HFFc6 (cell line): Measurements from ENCODE around the gene KLHL30. TPM values are rescaled to one million over a fixed set of nuclear protein-coding genes. Genes with fewer than 3 reads are reported as not detected.
A peak's percentile ranks its signal among the peaks of the same experiment; 100 is the strongest.

Experiments
- DNase-seq: peaks from one replicate; pipeline ENCODE4 v3.0.0-alpha.2; 2018
- H3K27ac Mint-ChIP-seq: 2 replicates; pipeline ENCODE4 v1.8.0; 2020; ENCODE audit warnings: mild to moderate bottlenecking, mixed read lengths
- H3K27me3 Mint-ChIP-seq: 2 replicates; pipeline ENCODE4 v1.8.0; 2021; ENCODE audit warnings: mild to moderate bottlenecking, moderate library complexity, mixed read lengths; ENCODE audit not compliant: insufficient read depth
- H3K36me3 Mint-ChIP-seq: 2 replicates; pipeline ENCODE4 v1.8.0; 2021; ENCODE audit warnings: low read depth, mixed read lengths
- H3K4me1 Mint-ChIP-seq: 2 replicates; pipeline ENCODE4 v1.8.0; 2020; ENCODE audit warnings: low read depth, mixed read lengths
- H3K4me3 Mint-ChIP-seq: 2 replicates; pipeline ENCODE4 v1.8.0; 2020; ENCODE audit warnings: mild to moderate bottlenecking, moderate library complexity, mixed read lengths
- H3K9me3 Mint-ChIP-seq: 2 replicates; pipeline ENCODE4 v1.8.0; 2020; ENCODE audit warnings: mild to moderate bottlenecking, mixed read lengths
- CTCF ChIP-seq: fragments of 200-600 bp; sonication (generic); IDR thresholded peaks from 2 replicates; pipeline ENCODE4 v1.5.0; 2021; ENCODE audit warnings: antibody characterized with exemption, mild to moderate bottlenecking
- total RNA-seq, 6 experiments: library from RNA; stranded (reverse); fragmentation: NEBNext Ultra II Directional; extraction: Animal tissue kit (Norgen Biotek cat#: 25700); gene quantifications; 2 replicates in 1 of 6; 3 replicates in 5 of 6; pipeline ENCODE4 v1.2.3, GENCODE V29; 2021

Gene KLHL30
- total RNA-seq, 6 experiments from 2014 or later = 0.05 to 0.14 (median 0.12) TPM; not detected in 2

DNA sequence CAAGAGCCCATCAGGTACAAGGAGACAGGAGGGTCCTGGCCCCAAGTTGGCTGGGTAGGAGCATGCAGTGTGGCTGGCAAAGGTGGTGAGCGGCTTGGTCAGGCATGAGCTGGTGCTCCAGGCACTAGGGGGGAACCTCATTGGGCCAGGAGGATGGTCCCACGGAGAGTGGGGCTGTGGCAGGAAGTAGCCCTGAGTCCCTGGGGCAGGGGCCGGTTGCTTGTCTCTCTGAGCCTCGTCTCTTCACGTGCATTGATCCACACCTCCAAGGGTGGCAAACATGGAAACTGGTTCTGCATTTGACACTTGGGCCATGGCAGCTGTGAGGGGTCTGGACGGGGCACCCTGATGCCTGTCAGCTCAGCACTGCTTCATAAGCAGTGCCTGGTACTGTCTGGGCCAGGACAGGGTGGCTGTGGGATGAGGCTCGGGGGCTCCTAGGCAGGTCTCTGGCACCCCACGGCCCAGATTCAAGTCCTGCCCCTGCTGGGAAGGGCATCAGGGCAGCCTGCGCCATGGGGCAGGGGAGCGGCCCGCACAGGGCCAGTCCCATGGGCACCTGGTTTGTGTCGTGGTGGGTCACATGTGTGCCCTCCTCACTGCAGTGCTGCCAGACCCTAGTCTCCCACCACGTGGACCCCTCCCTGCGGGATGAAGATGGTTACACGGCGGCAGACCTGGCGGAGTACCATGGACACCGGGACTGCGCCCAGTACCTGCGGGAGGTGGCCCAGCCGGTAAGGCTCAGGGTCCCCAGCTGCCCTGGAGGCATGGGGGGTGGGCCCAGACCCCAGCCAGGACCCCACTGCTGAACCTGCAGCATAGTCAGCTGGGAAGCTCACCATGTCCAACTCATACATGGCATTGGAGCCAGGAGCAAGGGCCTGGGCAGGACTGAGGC is 21.9 kb upstream of the KLHL30 start:
- Mint-ChIP-seq H3K36me3 (peaks cover 19% of the 10 kb centered on the region; the same call in 1 of the 2 replicates), H3K4me3 (no peak overlapping the region), H3K4me1 (peaks cover 8% of the 10 kb centered on the region), H3K27me3 (peaks cover 17% of the 10 kb centered on the region), H3K27ac (no peak overlapping the region), H3K9me3 (peaks cover 28% of the 10 kb centered on the region)
- no peak for TF ChIP-seq CTCF
- no peak for DNase-seq

DNA sequence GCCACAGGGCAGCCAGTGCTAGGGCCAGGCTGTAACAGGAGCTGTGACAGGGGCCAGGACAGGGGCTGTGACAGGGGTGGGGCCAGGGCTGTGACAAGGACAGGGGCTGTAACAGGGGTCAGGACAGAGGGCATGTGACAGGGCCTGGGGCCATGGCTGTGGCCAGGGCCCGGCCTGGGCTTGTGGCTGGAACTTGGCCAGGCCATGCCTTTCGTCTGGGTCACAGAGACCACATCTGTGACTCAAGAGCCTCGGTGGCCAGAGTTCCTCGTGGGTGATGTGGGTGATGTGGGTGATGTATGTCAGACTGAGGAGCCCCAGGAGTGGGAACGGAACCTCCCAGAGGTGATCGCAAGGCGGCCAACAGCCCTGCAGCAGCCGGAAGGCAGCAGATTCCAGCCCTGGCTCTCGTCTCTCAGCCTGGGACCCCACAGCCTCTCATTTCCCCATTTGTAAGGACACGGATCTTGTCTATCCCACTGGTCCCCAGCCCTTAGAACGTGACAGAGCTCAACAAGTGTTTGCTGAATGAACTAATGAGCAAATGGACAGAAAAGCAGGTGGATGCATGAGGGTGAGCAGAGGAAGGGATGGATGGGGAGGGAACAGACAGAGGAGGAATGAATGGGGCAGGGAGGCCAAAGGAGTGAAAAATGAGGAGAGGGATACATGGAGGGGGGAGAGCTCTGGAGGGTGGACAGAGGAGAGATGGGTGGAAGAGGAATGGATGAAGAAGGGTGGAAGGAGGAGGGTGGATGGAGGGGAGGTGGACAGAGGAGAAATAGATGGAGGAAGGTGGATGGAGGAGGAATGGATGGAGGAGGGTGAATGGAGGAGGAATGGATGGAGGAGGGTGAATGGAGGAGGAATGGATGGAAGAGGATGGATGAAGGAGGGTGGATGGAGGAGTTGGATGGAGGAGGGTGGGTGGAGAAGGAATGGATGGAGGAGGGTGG is 21.0 kb upstream of the KLHL30 start:
- TF ChIP-seq CTCF = no peak
- Mint-ChIP-seq H3K4me1 (peaks cover 8% of the 10 kb centered on the region), H3K9me3 (peaks cover 20% of the 10 kb centered on the region), H3K27me3 (peaks cover 21% of the 10 kb centered on the region), H3K36me3 (peaks cover 15% of the 10 kb centered on the region; the same call in 1 of the 2 replicates), H3K27ac (no peak overlapping the region), H3K4me3 (no peak overlapping the region)
- peak; percentile 70 for DNase-seq

GRCh38 chr2:238119756-238120462 is 18.6 kb upstream of the KLHL30 start:
- DNase-seq = no peak
- no peaks in the 10 kb centered on the region for H3K9me3 Mint-ChIP-seq
- TF ChIP-seq CTCF = no peak
- no peak overlapping the region for H3K27ac Mint-ChIP-seq
- 0 out of 2 replicates have a peak, but pooled peaks cover 5% of the 10 kb centered on the region for H3K36me3 Mint-ChIP-seq
- peaks cover 19% of the 10 kb centered on the region for H3K27me3 Mint-ChIP-seq
- no peak overlapping the region for H3K4me3 Mint-ChIP-seq
- H3K4me1 Mint-ChIP-seq = peaks cover 8% of the 10 kb centered on the region

DNA sequence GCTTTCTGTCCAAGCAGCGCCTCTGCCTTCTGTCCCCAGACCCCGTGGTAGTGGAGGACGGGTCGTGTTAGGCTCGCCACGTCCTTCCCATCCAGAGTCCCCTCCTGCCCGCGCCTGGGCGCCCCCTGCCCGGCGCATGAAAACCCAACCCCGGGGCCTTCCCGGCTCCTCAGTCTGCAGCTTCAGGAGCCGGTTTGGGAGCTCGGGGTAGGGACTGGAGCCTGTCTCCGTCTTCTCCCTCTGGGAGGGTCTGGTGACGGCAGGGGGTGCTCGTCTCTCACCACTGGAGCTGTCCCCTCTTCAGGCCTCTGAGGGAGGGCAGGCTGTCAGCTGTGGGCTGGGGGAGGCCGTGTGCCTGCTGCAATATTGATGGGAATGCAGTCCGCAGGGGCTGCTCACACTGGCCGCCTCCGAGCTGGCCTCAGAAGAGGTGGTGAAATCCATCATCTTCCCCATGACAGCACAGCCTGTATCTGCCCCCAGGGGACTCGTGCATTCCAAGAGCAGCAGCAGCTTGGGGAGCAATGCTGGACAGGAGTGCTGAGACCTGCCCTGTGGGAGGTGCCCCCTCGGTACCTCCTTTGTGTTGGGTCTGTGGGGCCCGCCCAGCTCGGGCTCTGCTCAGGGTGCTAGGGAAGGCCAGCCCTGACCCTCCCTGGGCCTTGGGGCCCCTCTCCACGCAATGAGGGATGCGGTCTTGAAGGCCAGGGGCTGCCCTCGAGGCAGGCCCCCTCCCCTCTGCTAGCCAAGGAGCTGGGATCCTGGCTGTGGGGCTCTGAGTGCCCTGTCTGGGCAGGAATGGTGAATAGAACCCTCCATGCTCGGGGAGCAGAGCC is 17.8 kb upstream of the KLHL30 start:
- Mint-ChIP-seq H3K27ac (no peak overlapping the region), H3K4me1 (peaks cover 8% of the 10 kb centered on the region), H3K36me3 (0 out of 2 replicates have a peak, but pooled peaks cover 5% of the 10 kb centered on the region), H3K27me3 (peaks cover 19% of the 10 kb centered on the region), H3K4me3 (no peak overlapping the region), H3K9me3 (no peaks in the 10 kb centered on the region)
- DNase-seq = no peak
- peak; percentile 47; the same call in 1 of the 2 replicates for TF ChIP-seq CTCF
